ENCODE measurements around the gene RGS10. TPM values are rescaled to one million over a fixed set of nuclear protein-coding genes. Genes with fewer than 3 reads are reported as not detected.

RGS10 gene
- total RNA-seq, 2 donors from 2014 or later, result 4.3 to 7.5 TPM

- H3K27me3 Mint-ChIP-seq (ENCODE audit: insufficient read depth), result peaks cover 79% of the 10 kb centered on the region
- TF ChIP-seq, protein P1, sequence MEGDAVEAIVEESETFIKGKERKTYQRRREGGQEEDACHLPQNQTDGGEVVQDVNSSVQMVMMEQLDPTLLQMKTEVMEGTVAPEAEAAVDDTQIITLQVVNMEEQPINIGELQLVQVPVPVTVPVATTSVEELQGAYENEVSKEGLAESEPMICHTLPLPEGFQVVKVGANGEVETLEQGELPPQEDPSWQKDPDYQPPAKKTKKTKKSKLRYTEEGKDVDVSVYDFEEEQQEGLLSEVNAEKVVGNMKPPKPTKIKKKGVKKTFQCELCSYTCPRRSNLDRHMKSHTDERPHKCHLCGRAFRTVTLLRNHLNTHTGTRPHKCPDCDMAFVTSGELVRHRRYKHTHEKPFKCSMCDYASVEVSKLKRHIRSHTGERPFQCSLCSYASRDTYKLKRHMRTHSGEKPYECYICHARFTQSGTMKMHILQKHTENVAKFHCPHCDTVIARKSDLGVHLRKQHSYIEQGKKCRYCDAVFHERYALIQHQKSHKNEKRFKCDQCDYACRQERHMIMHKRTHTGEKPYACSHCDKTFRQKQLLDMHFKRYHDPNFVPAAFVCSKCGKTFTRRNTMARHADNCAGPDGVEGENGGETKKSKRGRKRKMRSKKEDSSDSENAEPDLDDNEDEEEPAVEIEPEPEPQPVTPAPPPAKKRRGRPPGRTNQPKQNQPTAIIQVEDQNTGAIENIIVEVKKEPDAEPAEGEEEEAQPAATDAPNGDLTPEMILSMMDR (conservative IDR thresholded peaks at IDR 0.05), result no peak
- no peaks in the 10 kb centered on the region for H3K9me3 ChIP-seq (ENCODE audit: control insufficient read depth, low read length)
- peaks cover 4% of the 10 kb centered on the region for H3K4me1 ChIP-seq (ENCODE audit: control insufficient read depth, insufficient read depth, low read length)
- H3K27ac Mint-ChIP-seq, result no peak overlapping the region
- H3K9me3 Mint-ChIP-seq, result no peaks in the 10 kb centered on the region
- peak overlapping the region; percentile 76 for H3K4me3 ChIP-seq (ENCODE audit: low read length)
- H3K36me3 ChIP-seq (ENCODE audit: control insufficient read depth, insufficient read depth, low read length), result no peaks in the 10 kb centered on the region
- H3K27me3 ChIP-seq (ENCODE audit: control insufficient read depth, insufficient read depth, low read length, poor library complexity, severe bottlenecking), result peaks cover 73% of the 10 kb centered on the region
- DNase-seq, result peak; percentile 66
- no peaks in the 10 kb centered on the region for H3K36me3 Mint-ChIP-seq (ENCODE audit: low read depth)
- H3K9ac ChIP-seq (ENCODE audit: extremely low read depth, low read length, poor library complexity, severe bottlenecking), result no peak overlapping the region
- 19% methylated on average over 44 to 57 of the region's 57 CpGs for whole genome bisulfite sequencing, 2 experiments (ENCODE audit: insufficient coverage in 1 of 2, insufficient read length in 1 of 2)
- H3K4me1 Mint-ChIP-seq, result peaks cover 22% of the 10 kb centered on the region
- H3K4me3 Mint-ChIP-seq, result peak overlapping the region; percentile 59
- H3K27ac ChIP-seq (ENCODE audit: low read depth, low read length), result no peak overlapping the region
Observed at GRCh38 chr10:119541459-119542356, 811 bp downstream of the RGS10 start.

DNA sequence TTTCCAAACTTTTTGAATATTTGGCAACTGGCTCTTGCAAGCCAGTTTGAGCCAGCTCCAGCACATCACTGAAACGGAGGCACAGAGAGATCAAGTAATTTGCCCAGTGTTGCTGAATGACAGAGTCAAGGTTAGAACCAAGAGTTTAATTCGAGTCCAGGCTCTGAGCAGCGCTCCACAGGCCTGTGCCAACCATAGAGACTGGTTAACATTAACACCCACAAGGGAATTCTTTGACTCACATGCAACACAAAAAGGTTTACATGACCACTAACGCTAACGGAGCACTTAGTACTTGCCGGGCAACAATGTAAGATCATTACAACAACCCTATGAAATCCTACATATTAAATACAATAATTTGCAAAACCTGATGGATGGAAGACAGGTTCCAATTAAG, 1.5 kb downstream of the RGS10 start:
- Histone ChIP-seq H3K27me3 (ENCODE audit: control insufficient read depth, insufficient read depth, low read length, poor library complexity, severe bottlenecking) (peaks cover 66% of the 10 kb centered on the region), H3K27ac (ENCODE audit: low read depth, low read length) (no peak overlapping the region)
- WGBS, 2 experiments (ENCODE audit: insufficient coverage in 1 of 2, insufficient read length in 1 of 2), result 79 to 84% methylated on average over 6 of the region's 6 CpGs

GRCh38 chr10:119540038-119540437, 2.5 kb downstream of the RGS10 start:
- H3K4me1 Mint-ChIP-seq, result peaks cover 22% of the 10 kb centered on the region
- H3K27me3 Mint-ChIP-seq (ENCODE audit: insufficient read depth), result peaks cover 66% of the 10 kb centered on the region
- DNase-seq, result no peak
- TF ChIP-seq, protein P1 (conservative IDR thresholded peaks at IDR 0.05), result no peak
- no peak overlapping the region for H3K27ac ChIP-seq (ENCODE audit: low read depth, low read length)
- H3K9me3 Mint-ChIP-seq, result no peaks in the 10 kb centered on the region
- H3K36me3 ChIP-seq (ENCODE audit: control insufficient read depth, insufficient read depth, low read length), result no peaks in the 10 kb centered on the region
- H3K27ac Mint-ChIP-seq, result no peak overlapping the region
- H3K4me1 ChIP-seq (ENCODE audit: control insufficient read depth, insufficient read depth, low read length), result peaks cover 4% of the 10 kb centered on the region
- H3K4me3 Mint-ChIP-seq, result no peak overlapping the region
- no peak overlapping the region for H3K4me3 ChIP-seq (ENCODE audit: low read length)
- no peaks in the 10 kb centered on the region for H3K36me3 Mint-ChIP-seq (ENCODE audit: low read depth)
- H3K9me3 ChIP-seq (ENCODE audit: control insufficient read depth, low read length), result no peaks in the 10 kb centered on the region
- no peak overlapping the region for H3K9ac ChIP-seq (ENCODE audit: extremely low read depth, low read length, poor library complexity, severe bottlenecking)
- peaks cover 56% of the 10 kb centered on the region for H3K27me3 ChIP-seq (ENCODE audit: control insufficient read depth, insufficient read depth, low read length, poor library complexity, severe bottlenecking)
- 89 to 91% methylated on average over 4 of the region's 4 CpGs for WGBS, 2 experiments (ENCODE audit: insufficient coverage in 1 of 2, insufficient read length in 1 of 2)

More for the DNA sequence above, 1.5 kb downstream of the RGS10 start:
- Histone ChIP-seq H3K36me3 (ENCODE audit: control insufficient read depth, insufficient read depth, low read length) (no peaks in the 10 kb centered on the region), H3K9ac (ENCODE audit: extremely low read depth, low read length, poor library complexity, severe bottlenecking) (no peak overlapping the region), H3K4me3 (ENCODE audit: low read length) (no peak overlapping the region), H3K9me3 (ENCODE audit: control insufficient read depth, low read length) (no peaks in the 10 kb centered on the region), H3K4me1 (ENCODE audit: control insufficient read depth, insufficient read depth, low read length) (peaks cover 4% of the 10 kb centered on the region)
- TF ChIP-seq, protein P1 (conservative IDR thresholded peaks at IDR 0.05), result no peak
- DNase-seq, result no peak
- Mint-ChIP-seq H3K36me3 (ENCODE audit: low read depth) (no peaks in the 10 kb centered on the region), H3K27ac (no peak overlapping the region), H3K4me1 (peaks cover 22% of the 10 kb centered on the region), H3K27me3 (ENCODE audit: insufficient read depth) (peaks cover 76% of the 10 kb centered on the region), H3K9me3 (no peaks in the 10 kb centered on the region), H3K4me3 (no peak overlapping the region)

All from endodermal cell (in vitro differentiated cells).